NCI-H82 treated with DMSO at 0.1 percent for 48 hours (cell line): ENCODE results near the gene EIF4A2.

Experiments used
- DNase-seq: peaks from one replicate; lab custom pipeline; 2025; ENCODE audit not compliant: unreplicated experiment; lab: John Stamatoyannopoulos, UW

EIF4A2 gene

DNA sequence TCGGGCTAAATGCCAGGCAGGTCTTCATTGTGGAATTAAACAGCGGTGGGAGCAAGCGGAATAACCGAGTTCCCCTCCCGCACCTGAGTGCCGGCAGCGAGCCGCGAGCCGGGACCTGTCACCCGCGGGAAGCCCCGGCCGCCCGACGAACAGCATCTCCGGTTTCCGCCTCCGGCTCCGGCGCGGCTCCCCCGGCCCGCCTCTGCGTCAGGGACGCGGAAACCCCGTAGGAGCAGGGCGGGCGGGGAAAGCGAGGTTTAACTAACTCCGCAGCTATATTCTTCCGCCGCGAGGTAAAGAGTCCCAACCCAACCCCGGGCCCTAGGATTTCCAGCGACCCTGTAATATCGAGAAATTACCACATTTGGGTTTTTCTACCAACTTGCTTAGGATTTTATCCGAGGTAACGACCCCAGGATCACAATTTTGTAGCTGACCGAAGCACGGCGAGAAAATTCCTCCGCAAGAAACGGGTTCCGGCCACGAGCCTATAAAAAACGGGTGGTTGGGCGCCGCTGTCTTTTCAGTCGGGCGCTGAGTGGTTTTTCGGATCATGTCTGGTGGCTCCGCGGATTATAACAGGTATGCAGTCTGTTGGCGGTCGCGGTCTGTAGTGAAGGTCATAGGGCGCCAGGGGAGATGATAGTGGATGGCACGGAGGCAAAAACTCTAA lies at the start of gene EIF4A2:
TSS of gene EIF4A2 (plus strand) at position 520 of the 673 bp plus-strand sequence. CDS start at position 554, 34 bp downstream.
- peak; percentile 76 for DNase-seq

DNA sequence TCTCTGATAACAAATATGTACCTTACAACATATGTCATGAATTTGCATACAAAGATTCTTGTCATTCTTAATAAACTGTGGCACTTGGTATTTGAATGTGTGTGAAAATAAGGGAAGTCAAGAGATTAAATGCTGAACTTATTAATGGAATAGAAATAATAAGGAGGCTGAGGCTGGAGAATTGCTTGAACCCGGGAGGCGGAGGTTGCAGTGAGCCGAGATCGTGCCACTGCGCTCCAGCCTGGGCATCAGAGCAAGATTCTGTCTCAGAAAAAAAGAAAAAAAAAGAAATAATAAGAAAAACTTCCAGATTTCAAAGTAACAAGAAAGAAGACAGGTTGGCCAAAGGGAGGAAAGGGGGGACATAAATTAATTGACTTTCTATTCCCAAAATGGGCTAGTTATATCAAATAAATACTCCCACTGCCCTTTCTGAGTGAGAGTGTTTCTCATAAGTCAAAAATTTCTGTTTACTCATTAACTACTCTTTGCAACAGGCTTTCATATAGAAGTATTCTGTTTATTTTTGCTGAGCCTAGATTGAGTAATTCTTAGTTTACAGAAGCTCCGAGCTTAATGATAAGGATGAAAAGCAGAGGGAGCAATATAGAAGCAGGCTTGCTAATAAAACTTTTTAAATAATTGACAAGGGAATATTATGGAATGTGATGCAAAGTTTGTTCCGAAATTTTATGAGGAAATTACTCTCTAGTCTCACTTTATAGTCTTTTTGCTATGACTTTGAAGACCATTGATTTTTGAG lies 40.6 kb upstream of the EIF4A2 start:
- no peak for DNase-seq

DNA sequence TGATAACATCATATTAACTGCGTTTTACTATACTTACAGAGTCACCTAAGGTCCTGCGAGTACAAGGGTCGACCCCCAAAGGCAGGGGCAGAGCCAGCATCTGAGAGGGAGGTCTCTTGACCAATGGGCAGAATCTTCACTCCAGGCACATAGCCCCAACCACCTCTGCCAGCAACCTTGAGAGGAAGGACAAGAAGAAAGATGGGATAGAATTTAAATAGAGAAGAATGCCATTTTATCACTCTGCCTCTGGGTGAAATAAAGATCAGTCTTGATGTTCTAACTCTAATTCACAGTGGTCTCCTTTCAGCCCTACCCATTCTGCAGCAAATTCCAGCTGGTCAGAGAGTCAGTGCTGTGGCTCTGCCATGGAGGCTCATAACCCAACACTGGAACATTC lies 39.7 kb upstream of the EIF4A2 start:
- no peak for DNase-seq

DNA sequence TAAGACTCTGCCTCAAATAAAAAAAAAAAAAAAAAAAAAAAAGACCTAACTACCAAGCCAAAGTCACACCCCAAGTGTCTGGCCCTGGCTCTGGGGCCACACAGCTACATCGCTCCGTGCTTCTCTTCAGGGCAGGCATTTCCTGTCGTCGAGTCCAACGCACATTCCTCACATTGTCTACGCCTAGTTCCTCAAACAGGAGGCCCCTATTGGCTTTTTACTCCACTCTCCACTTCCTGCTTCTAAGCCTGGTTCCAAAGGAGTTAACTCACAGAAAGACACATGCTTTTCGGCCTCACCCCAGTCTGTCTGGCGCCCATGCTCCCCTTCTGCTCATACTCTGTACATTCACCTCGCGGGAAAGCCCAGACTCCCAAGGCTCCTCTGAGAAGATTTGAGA lies 37.4 kb upstream of the EIF4A2 start:
- DNase-seq = no peak

DNA sequence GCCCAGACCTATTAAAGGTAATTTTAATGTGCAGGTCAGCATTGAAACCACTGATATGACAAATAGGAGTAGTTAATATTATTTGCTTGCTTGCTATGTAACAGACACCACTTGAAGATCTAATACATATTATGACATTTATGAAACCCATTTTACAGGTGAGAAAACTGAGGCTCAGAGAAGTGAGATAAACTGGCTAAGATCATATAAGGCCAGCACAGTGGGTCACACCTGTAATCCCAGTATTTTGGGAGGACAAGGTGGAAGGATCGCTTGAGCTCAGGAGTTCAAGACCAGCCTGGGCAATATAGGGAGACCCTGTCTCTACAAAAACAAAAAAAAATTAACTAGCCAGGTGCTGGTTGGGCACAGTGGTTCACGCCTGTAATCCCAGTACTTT lies 33.1 kb upstream of the EIF4A2 start:
- DNase-seq = no peak

DNA sequence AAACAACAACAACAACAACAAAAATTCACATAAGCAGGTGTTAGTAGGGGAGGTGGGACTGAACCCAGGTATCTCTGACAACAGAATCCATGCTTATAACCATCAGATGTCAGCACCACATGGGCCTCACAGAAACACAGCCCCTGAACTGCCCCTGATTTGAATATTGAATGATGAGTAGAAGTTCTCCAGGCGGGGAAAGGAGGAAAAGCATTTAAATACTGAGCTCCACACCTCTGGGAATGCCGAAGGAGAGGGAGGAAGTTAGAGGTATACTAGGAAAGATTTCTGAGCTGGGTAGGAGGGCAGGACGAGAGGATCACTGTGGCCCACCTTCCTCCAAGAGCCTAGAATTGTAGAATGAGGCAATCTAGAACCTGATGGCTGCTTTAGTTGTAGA lies 31.9 kb upstream of the EIF4A2 start:
- DNase-seq = no peak

DNA sequence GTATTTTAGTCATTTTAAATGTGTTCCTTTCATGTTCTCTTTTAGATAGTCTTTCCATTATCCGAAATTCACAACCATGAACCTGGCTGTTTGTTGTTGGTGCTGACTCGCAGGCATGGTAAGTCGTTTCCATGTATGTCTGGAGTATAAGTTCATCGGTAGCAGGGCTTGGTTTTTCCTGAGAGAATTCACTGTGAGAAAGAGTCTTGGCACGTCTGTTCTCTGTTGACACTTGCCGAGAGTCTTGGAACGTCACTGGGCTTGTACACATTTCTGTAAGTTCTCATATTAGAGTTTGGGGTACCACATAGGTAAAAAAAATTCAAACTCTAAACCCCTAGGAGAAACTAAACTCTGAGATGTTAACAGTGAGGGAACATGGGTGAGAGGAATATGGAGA lies 29.4 kb upstream of the EIF4A2 start:
- DNase-seq = no peak

DNA sequence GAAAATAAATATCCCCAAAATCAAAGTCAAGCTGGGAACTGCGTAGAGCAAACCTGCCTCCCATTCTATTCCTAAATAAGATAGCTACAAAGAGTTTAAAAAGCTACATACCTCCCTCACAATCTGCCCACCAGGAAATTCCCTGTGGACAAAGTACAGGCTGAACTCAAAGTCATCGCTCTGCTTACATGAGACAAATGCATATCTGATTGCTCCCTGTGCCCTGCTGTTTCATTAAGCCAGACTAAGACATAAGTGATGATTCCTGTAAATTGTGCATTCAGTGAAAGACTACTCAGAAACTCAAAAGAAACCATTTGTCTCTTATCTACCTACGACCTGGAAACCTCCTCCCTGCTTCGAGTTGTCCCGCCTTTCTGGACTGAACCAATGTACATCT lies 28.5 kb upstream of the EIF4A2 start:
- no peak for DNase-seq

DNA sequence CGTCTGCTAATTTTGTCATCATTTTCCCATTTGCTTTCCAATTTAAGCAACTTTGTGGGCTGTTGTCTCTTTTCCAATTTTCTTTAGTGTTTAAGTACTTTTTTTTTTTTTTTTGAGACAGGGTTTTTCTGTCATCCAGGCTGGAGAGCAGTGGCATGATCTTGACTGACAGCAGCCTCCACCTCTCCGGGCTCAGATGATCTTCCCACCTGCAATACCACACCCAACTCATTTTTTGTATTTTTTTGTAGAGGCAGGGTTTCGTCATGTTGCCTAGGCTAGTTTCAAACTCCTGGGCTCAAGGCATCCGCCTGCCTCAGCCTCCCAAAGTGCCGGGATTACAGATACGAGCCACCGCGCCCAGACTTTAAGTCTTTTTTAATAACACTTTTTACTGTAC lies 26.2 kb upstream of the EIF4A2 start:
- DNase-seq = no peak

DNA sequence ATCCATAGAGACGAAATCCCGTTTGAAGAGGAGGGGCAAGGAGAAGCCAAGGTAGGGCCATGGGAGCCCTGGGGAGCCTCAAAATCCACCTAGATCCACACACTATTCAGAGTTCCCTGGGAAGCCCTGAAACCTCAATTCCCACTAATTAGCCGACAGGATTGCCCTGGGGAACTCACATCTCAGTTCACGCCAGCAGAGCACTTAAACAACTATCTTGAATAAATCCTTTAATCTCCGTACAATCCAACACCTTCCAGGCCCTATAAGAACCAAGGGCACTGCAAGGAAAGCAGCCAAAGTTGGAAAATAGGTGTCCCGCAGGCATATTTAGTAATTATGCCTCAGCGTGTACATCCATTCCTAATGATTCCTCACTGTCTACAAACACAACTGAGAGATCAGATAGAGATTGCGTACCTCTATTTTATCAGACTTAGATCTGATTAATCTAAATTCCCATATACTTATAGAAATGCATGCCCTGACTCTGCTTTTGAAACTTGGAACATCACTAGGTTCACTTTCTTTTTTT lies 25.6 kb upstream of the EIF4A2 start:
- peak; percentile 78 for DNase-seq

DNA sequence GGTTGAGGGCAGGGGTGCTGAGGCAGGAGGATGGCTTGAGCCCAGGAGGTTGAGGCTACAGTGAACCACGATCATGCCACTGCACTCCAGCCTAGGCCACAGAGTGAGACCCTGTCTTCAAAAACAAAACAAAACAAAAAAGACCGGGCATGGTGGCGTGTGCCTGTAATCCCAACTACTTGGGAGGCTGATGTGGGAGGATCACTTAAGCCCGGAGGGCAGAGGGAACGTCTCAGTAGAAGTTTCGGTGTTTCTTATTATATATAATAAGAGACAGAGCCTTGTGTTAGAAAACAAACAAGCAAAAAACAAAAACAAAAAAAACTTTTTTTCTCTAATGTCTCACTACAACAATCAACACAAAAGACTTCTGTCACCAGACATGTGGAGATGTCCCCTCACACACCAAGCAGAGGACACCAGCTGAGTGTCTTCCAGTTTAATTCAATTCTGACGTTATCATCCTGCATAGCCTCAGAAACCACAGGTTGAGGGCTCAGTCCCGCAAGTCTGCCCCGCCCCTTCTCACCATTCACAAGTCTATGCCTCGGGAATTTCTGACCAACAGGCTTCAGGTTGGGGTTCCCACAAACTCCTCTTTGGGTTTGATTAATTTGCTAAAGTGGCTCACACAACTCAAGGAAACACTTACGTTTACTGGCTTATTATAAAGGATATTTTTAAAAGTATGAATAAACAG lies 24.0 kb upstream of the EIF4A2 start:
- DNase-seq = no peak

DNA sequence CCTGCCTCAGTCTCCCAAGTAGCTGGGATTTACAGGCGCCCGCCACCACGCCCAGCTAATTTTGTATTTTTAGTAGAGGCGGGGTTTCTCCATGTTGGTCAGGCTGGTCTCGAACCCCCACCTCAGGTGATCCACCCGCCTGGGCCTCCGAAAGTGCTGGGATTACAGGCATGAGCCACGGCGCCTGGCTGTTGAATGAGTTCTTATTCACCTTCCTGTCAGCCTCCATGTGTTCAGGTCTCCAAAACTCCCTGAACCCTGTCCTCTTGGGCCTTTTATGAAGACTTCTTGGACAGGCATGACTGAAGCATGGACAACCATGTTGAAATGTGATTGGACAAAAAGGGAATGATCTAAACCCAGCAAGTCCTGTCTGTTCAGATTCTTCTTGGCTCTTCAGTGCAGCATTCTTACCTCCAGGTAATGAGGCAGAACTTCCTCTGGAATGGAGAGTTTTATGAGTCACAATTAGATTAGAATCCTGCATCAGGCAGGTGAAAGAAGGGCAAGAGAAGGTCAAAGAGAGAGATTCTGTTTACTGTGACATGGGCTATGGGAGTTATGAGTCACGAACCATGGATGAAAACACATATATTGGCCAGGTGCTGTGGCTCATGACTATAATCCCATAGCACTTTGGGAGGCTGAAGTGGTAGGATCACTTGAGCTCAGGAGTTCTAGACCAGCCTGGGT lies 23.1 kb upstream of the EIF4A2 start:
- no peak for DNase-seq

DNA sequence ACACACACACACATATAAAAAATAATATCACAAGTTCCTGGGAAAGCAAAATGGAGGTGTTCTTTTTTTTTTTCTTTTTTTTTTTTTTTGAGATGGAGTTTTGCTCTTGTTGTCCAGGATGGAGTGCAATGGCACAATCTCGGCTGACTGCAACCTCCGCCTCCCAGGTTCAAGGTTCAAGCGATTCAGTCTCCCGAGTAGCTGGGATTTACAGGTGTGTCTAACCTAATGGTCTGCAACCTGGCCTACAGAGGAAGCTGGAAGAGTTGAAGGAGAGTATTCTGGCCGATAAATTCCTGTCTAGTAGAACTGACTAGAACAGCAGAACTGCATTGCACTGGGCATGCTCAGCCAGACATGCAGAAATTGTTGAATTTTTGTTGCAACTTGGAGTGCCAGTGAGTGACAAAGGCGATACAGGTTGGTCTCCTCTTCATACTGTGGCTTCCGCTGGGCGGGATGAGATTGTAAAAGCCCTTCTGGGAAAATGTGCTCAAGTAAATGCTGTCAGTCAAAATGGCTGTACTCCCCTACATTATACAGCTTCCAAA lies 22.4 kb upstream of the EIF4A2 start:
- DNase-seq = no peak

DNA sequence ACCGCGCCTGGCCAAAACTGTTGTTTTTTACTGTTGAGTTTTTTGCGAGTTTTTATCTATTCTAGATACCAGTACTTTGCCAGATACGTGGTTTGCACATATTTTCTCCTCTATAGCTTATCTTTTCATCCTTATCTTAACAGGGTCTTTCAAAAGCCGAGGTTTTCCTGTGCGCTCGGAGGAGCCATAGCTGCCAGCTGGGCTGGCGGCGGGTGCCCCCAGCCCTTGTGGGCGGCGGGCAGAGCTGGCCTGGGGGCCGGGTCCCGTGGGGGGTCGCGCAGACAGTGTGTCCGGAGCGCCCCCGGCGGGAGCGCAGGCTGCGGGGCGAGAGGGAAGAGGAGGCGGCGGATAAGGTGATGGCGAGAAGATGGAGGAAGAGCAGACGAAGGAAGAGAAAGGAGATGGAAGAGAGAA lies 11.1 kb upstream of the EIF4A2 start:
- no peak for DNase-seq

DNA sequence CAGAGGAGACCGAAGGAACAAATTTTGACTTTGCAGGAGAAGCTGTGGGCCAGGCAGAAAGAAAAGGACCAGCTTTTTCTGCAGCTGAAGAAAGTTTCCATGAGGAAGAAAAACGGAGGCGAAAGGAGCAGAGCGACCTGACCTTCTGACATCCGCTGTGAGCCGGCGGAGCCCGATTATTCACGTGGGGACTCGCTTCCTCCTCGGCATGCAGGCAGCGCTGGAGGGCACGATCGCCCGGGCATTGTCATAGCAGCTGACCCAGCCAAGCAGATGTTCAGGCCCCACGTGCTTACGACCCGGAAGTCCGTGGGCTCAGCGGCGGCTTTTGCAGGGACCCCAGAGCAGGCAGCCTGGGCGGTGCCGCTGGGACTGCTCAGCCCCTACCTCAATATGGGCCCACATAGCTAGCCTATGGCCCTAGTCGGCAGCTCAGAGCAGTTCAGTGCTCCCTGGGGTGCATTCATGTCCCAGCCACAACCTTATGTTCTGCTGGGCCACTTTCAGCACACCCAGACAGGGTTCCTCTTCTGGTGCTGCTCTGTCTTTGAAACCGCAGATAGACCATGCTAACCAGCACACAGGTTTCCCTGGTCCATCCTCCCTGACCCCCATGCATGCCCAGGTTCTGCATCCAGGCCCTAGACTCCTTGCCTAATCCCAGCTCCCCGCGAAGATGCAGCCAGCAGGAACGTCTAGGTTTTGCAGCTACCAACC lies 10.5 kb upstream of the EIF4A2 start:
- no peak for DNase-seq

DNA sequence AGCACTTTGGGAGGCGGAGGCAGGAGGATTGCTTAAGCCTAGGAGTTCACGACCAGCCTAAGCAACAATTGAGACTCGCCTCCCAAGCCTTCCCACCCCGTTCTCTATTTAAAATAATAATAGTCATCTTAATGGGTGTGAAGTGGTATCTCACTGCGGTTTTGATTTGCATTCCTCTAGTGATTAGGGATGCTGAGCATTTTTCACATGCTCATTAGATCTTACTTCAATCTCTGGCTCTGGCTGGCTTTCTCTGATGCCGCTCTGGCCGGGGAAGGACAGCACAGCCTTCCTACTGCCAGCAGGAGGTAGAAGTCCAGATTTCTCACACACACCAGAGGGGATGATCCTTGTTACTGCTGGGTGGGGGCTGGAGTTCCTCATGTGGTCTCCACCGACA lies 7.4 kb upstream of the EIF4A2 start:
- DNase-seq = no peak

DNA sequence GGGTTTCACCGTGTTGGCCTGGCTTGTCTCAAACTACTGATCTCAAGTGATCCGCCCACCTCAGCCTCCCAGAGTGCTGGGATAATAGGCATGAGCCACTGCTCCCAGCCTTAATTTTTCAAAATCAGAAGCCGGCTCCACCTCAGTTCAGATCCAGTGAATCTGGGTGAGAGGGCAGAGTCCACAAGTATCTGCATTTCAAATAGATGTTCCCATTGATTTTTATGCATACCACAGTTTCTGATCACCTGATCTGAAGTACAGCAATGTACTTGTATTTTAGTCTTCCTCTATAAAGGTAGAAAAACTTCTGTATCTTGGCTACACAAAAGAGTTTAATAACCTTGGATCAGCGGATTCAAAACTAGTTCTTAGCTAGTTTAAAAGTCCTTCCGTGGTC lies 4.2 kb upstream of the EIF4A2 start:
- DNase-seq = no peak

DNA sequence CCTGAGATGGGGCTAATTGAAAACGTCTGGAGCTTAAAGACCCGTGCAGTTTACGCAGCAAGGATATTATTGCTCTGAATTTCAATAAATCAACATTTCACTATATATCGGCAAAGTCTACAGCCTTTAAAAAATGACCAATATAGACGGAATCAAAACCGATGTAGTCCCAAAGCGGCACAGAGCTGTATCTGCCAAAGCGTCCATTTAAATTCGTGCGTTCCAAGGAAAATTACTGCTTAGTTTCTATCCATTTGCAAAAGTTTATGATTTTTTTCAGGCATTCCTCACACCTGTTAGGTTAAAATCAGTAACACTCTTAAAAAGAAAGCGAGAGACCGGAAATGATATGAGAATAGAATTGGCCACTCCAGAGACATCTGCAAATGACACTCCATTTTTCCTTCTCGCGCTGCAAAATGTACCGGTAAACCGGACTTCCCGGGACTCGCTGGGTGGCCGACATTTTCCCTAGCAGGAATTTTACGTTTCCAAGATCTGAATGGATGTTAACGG lies 777 bp upstream of the EIF4A2 start:
- no peak for DNase-seq

DNA sequence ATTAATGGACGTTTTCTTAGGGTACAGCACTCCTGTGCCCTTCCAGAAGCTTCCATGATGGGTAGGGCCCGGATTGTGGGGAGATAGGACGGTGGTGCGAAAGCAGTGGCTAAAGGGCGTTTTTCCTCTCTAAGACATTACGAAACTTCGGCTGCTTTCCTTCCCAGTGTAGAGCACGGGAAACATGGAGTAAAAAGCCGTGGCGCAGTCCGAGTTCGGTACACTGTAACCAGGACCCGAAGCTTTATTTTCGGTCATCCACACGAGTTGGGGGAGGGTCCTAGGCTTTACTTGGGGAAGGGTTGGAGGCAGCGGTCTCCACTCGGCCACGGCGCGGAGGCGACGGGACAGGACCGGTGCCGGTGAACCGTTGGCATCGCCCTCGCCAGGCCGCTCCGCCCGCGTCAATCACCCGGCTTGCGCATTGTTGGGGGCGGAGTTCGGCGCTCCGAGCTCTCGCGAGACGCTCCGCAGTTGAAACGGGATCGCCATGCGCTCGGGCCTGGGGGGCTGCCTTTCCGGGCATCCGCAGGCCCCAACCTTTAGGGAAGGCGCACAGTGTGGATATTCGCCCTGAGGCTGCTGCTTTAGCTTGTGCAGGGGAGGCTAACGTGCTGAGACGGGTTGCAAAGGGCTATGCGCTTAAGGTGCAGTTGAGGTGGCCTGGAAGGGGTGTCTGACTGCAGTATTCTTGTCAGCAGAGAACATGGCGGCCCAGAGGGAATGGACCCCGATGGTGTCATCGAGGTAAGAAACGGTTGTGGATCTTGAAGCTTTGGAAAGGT lies 546 bp downstream of the EIF4A2 start:
- DNase-seq = no peak
